ENCODE results near the gene UBA3. TPM values are rescaled to one million over a fixed set of nuclear protein-coding genes. Genes with fewer than 3 reads are reported as not detected.

The UBA3 gene
- total RNA-seq, 4 donors from 2014 or later = 62.9 to 122 (median 91.0) TPM

DNA sequence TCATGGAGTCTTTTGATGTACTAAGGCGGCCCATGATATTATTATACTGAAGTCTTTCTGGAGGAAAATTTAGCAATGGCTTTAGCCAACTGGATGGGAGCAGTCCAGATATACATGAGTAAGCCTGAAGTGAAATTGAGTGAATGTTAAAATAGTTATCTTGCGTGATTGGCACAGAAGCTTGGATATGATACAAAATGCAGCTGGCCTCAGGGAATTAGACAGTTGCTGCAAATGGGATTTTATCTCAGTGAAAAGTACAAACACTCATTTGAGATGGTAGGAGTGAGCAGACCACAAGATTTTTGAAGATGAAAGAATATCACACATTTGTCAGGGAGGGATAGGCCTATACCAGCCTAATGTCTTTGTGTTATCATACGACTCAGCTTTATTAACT lies 33.4 kb upstream of the UBA3 start:
- H3K4me3 ChIP-seq = no peak overlapping the region
- no peaks in the 10 kb centered on the region for H3K9me3 ChIP-seq
- H3K4me1 ChIP-seq = no peaks in the 10 kb centered on the region
- intact Hi-C loops (cut with DNase I; ENCODE audit: low total_unique reads) = no loop called here
- TF ChIP-seq CTCF (IDR thresholded peaks at IDR 0.05) (no peak), POLR2A (IDR thresholded peaks at IDR 0.05) (no peak)
- no peak for DNase-seq
- H3K36me3 ChIP-seq = no peaks in the 10 kb centered on the region
- no peaks in the 10 kb centered on the region for H3K27me3 ChIP-seq
- no peak overlapping the region for H3K27ac ChIP-seq

GRCh38 chr3:69110941-69111546 lies 30.9 kb upstream of the UBA3 start:
- Histone ChIP-seq H3K9me3 (no peaks in the 10 kb centered on the region), H3K27ac (no peak overlapping the region), H3K36me3 (no peaks in the 10 kb centered on the region), H3K27me3 (no peaks in the 10 kb centered on the region), H3K4me1 (no peaks in the 10 kb centered on the region), H3K4me3 (no peak overlapping the region)
- DNase-seq = no peak
- intact Hi-C loops (cut with DNase I; ENCODE audit: low total_unique reads) = no loop called here
- TF ChIP-seq POLR2A (IDR thresholded peaks at IDR 0.05) (no peak), CTCF (IDR thresholded peaks at IDR 0.05) (no peak)

GRCh38 chr3:69108811-69109210 lies 28.6 kb upstream of the UBA3 start:
- no peak for DNase-seq
- H3K9me3 ChIP-seq = no peaks in the 10 kb centered on the region
- no peaks in the 10 kb centered on the region for H3K4me1 ChIP-seq
- no peak overlapping the region for H3K27ac ChIP-seq
- no peaks in the 10 kb centered on the region for H3K27me3 ChIP-seq
- H3K36me3 ChIP-seq = no peaks in the 10 kb centered on the region
- intact Hi-C loops (cut with DNase I; ENCODE audit: low total_unique reads) = no loop called here
- H3K4me3 ChIP-seq = no peak overlapping the region
- TF ChIP-seq CTCF (IDR thresholded peaks at IDR 0.05) (no peak), POLR2A (IDR thresholded peaks at IDR 0.05) (no peak)

- no peaks in the 10 kb centered on the region for H3K4me1 ChIP-seq
- H3K4me3 ChIP-seq = no peak overlapping the region
- no peaks in the 10 kb centered on the region for H3K9me3 ChIP-seq
- H3K27me3 ChIP-seq = no peaks in the 10 kb centered on the region
- H3K27ac ChIP-seq = no peak overlapping the region
- no peaks in the 10 kb centered on the region for H3K36me3 ChIP-seq
- TF ChIP-seq CTCF (IDR thresholded peaks at IDR 0.05) (no peak), POLR2A (IDR thresholded peaks at IDR 0.05) (no peak)
- intact Hi-C loops (cut with DNase I; ENCODE audit: low total_unique reads) = no loop called here
- DNase-seq = no peak
Measured at GRCh38 chr3:69107841-69108240, 27.7 kb upstream of the UBA3 start.

DNA sequence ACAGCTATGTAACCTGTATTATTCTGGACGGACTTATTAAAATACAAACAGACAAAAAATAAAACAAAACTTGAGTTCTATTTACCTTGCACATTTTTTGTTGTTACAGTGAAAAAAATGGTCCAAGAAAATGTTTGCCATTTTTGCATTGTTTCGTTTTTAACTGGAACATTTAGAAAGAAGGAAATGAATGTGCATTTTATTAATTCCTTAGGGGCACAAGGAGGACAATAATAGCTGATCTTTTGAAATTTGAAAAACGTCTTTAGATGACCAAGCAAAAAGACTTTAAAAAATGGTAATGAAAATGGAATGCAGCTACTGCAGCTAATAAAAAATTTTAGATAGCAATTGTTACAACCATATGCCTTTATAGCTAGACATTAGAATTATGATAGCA lies 25.2 kb upstream of the UBA3 start:
- H3K36me3 ChIP-seq = no peaks in the 10 kb centered on the region
- H3K9me3 ChIP-seq = no peaks in the 10 kb centered on the region
- no peaks in the 10 kb centered on the region for H3K4me1 ChIP-seq
- H3K4me3 ChIP-seq = no peak overlapping the region
- intact Hi-C loops (cut with DNase I; ENCODE audit: low total_unique reads) = no loop called here
- no peak overlapping the region for H3K27ac ChIP-seq
- no peak for DNase-seq
- TF ChIP-seq POLR2A (IDR thresholded peaks at IDR 0.05) = no peak
- no peak for TF ChIP-seq CTCF (IDR thresholded peaks at IDR 0.05)
- H3K27me3 ChIP-seq = no peaks in the 10 kb centered on the region

All from uterus (tissue), 4 donors.